ENCODE data around the gene GPR31. TPM values are rescaled to one million over a fixed set of nuclear protein-coding genes. Genes with fewer than 3 reads are reported as not detected.

GPR31 gene
- polyA plus RNA-seq, 3 donors: not detected

- Mint-ChIP-seq H3K4me3 (no peak overlapping the region), H3K4me1 (peaks cover 3% of the 10 kb centered on the region), H3K36me3 (no peaks in the 10 kb centered on the region), H3K9me3 (peaks cover 0 to 5% (median 4%) of the 10 kb centered on the region in 7 donors), H3K27me3 (ENCODE audit: low read depth in 3 of 3) (peaks cover 0 to 6% (median 5%) of the 10 kb centered on the region in 3 donors), H3K27ac (peak overlapping the region in 2 of 7 donors; percentile 16 to 28)
- no peaks in the 10 kb centered on the region for H3K27me3 ChIP-seq (ENCODE audit: control insufficient read depth in 2 of 2, insufficient read depth in 2 of 2, low read length in 2 of 2)
- H3K9me3 ChIP-seq (replicated peaks in 1 of 2; ENCODE audit: control insufficient read depth in 1 of 2, insufficient read depth in 1 of 2, low read length in 2 of 2): peaks cover 0 to 6% of the 10 kb centered on the region in 2 donors
- TF ChIP-seq, protein P1, sequence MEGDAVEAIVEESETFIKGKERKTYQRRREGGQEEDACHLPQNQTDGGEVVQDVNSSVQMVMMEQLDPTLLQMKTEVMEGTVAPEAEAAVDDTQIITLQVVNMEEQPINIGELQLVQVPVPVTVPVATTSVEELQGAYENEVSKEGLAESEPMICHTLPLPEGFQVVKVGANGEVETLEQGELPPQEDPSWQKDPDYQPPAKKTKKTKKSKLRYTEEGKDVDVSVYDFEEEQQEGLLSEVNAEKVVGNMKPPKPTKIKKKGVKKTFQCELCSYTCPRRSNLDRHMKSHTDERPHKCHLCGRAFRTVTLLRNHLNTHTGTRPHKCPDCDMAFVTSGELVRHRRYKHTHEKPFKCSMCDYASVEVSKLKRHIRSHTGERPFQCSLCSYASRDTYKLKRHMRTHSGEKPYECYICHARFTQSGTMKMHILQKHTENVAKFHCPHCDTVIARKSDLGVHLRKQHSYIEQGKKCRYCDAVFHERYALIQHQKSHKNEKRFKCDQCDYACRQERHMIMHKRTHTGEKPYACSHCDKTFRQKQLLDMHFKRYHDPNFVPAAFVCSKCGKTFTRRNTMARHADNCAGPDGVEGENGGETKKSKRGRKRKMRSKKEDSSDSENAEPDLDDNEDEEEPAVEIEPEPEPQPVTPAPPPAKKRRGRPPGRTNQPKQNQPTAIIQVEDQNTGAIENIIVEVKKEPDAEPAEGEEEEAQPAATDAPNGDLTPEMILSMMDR (IDR thresholded peaks at IDR 0.05): no peak
- H3K4me3 ChIP-seq (replicated peaks in 1 of 3; ENCODE audit: low read depth in 2 of 3, low read length in 3 of 3): no peak overlapping the region
- DNase-seq: no peak
- 95% methylated on average over 3 of the region's 4 CpGs for WGBS (ENCODE audit: insufficient coverage)
- H3K79me2 ChIP-seq (ENCODE audit: insufficient read depth, low read length): no peaks in the 10 kb centered on the region
- H3K9ac ChIP-seq (ENCODE audit: insufficient read depth, low read length, poor library complexity, severe bottlenecking): no peak overlapping the region
- no peak overlapping the region for H3K4me2 ChIP-seq (replicated peaks; ENCODE audit: extremely low read depth, low read length, poor library complexity, severe bottlenecking)
- H2AFZ ChIP-seq (ENCODE audit: insufficient read depth, low read depth, low read length, poor library complexity, severe bottlenecking): no peak overlapping the region
- intact Hi-C loops (cut with micrococcal nuclease): no loop called here
- H3K27ac ChIP-seq (ENCODE audit: low read depth in 1 of 2, low read length in 2 of 2): no peak overlapping the region
- H3K4me1 ChIP-seq (ENCODE audit: control insufficient read depth in 1 of 2, insufficient read depth in 2 of 2, low read length in 2 of 2): peaks cover 4% of the 10 kb centered on the region in 2 donors
- H3K36me3 ChIP-seq (replicated peaks in 1 of 2; ENCODE audit: control insufficient read depth in 1 of 2, insufficient read depth in 2 of 2, low read length in 2 of 2): no peaks in the 10 kb centered on the region
- H4K20me1 ChIP-seq (ENCODE audit: insufficient read depth, low read length): no peaks in the 10 kb centered on the region
Observed at GRCh38 chr6:167129562-167129961, 28.2 kb downstream of the GPR31 start.

DNA sequence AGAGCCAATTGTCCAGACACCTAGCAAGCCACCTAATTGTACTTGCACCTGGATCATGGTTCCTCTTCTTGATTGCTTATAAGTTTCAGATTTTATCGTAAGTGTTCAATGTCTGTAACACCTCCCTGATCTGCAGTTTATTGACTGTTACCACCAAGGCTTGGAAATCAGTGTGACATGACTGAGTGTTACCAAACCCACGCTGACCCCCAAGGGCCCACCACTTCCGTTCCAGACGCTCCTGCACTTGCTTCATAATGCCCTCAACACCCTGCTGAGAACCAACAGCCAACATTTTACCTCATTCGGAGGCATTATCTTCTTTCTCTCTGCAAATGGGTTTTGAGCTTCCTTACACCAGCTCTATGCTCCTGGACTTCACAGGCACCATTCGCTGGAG is 28.6 kb downstream of the GPR31 start:
- Histone ChIP-seq H3K4me3 (replicated peaks in 1 of 3; ENCODE audit: low read depth in 2 of 3, low read length in 3 of 3) (no peak overlapping the region), H3K79me2 (ENCODE audit: insufficient read depth, low read length) (no peaks in the 10 kb centered on the region), H3K9me3 (replicated peaks in 1 of 2; ENCODE audit: control insufficient read depth in 1 of 2, insufficient read depth in 1 of 2, low read length in 2 of 2) (peaks cover 0 to 6% of the 10 kb centered on the region in 2 donors), H3K4me1 (ENCODE audit: control insufficient read depth in 1 of 2, insufficient read depth in 2 of 2, low read length in 2 of 2) (peaks cover 4% of the 10 kb centered on the region in 2 donors), H4K20me1 (ENCODE audit: insufficient read depth, low read length) (no peaks in the 10 kb centered on the region), H3K36me3 (replicated peaks in 1 of 2; ENCODE audit: control insufficient read depth in 1 of 2, insufficient read depth in 2 of 2, low read length in 2 of 2) (no peaks in the 10 kb centered on the region), H2AFZ (ENCODE audit: insufficient read depth, low read depth, low read length, poor library complexity, severe bottlenecking) (no peak overlapping the region), H3K4me2 (replicated peaks; ENCODE audit: extremely low read depth, low read length, poor library complexity, severe bottlenecking) (no peak overlapping the region), H3K27me3 (ENCODE audit: control insufficient read depth in 2 of 2, insufficient read depth in 2 of 2, low read length in 2 of 2) (no peaks in the 10 kb centered on the region), H3K9ac (ENCODE audit: insufficient read depth, low read length, poor library complexity, severe bottlenecking) (no peak overlapping the region), H3K27ac (ENCODE audit: low read depth in 1 of 2, low read length in 2 of 2) (no peak overlapping the region)
- TF ChIP-seq, protein P1 (IDR thresholded peaks at IDR 0.05): no peak
- H3K36me3 Mint-ChIP-seq: no peaks in the 10 kb centered on the region
- no peak overlapping the region for H3K4me3 Mint-ChIP-seq
- H3K27me3 Mint-ChIP-seq (ENCODE audit: low read depth in 3 of 3): peaks cover 0 to 6% (median 5%) of the 10 kb centered on the region in 3 donors
- H3K27ac Mint-ChIP-seq: peak overlapping the region in 2 of 7 donors; percentile 28 to 80
- 88% methylated on average over 5 of the region's 6 CpGs for WGBS (ENCODE audit: insufficient coverage)
- DNase-seq: no peak
- H3K9me3 Mint-ChIP-seq: peaks cover 0 to 5% (median 4%) of the 10 kb centered on the region in 7 donors
- peaks cover 3% of the 10 kb centered on the region for H3K4me1 Mint-ChIP-seq
- intact Hi-C loops (cut with micrococcal nuclease): no loop called here
